Effector memory CD4-positive, alpha-beta T cell (primary cell): ENCODE measurements around the gene CNTLN.
"Not testable (repeated sequence)": the region's sequence is repeated elsewhere in the genome, so short reads cannot be mapped to it uniquely, and the experiment has no call there.

ENCODE experiments used
- DNase-seq, 3 donors: peaks; one replicate each; pipeline ENCODE4 v3.0.0-alpha.2; 2020
- H3K27ac ChIP-seq: 2 replicates; pipeline ENCODE4 v1.7.0; 2013; ENCODE audit warnings: mild to moderate bottlenecking, low read length, moderate library complexity; ENCODE audit not compliant: insufficient read depth, poor library complexity, severe bottlenecking
- H3K27me3 ChIP-seq: replicated peaks from 2 replicates; pipeline ENCODE4 v1.7.0; 2013; ENCODE audit warnings: mild to moderate bottlenecking, low read length; ENCODE audit not compliant: insufficient read depth, control insufficient read depth, poor library complexity, severe bottlenecking
- H3K36me3 ChIP-seq: 2 replicates; pipeline ENCODE4 v1.7.0; 2013; ENCODE audit warnings: mild to moderate bottlenecking, low read length, moderate library complexity; ENCODE audit not compliant: control insufficient read depth, insufficient read depth
- H3K4me1 ChIP-seq: 2 replicates; pipeline ENCODE4 v1.7.0; 2013; ENCODE audit warnings: low read length, mild to moderate bottlenecking; ENCODE audit not compliant: control insufficient read depth, insufficient read depth, poor library complexity, severe bottlenecking
- H3K4me3 ChIP-seq: 2 replicates; pipeline ENCODE4 v1.7.0; 2013; ENCODE audit warnings: low read length, low read depth, mild to moderate bottlenecking; ENCODE audit not compliant: insufficient read depth, poor library complexity, severe bottlenecking
- H3K9me3 ChIP-seq: 2 replicates; pipeline ENCODE4 v1.7.0; 2013; ENCODE audit warnings: mild to moderate bottlenecking, low read length, moderate library complexity; ENCODE audit not compliant: control insufficient read depth

Gene CNTLN

GRCh38 chr9:17171309-17172094 is 36.7 kb downstream of the CNTLN start:
- no peaks in the 10 kb centered on the region for H3K9me3 ChIP-seq
- H3K4me3 ChIP-seq, result no peak overlapping the region
- H3K27me3 ChIP-seq, result no peaks in the 10 kb centered on the region
- H3K27ac ChIP-seq, result no peak overlapping the region
- no peak for DNase-seq
- H3K4me1 ChIP-seq, result no peaks in the 10 kb centered on the region
- H3K36me3 ChIP-seq, result no peaks in the 10 kb centered on the region

- not testable (repeated sequence) for DNase-seq, H3K9me3 ChIP-seq, H3K27ac ChIP-seq, H3K4me1 ChIP-seq, H3K4me3 ChIP-seq, H3K36me3 ChIP-seq, H3K27me3 ChIP-seq
Observed at GRCh38 chr9:17177496-17177895, 42.7 kb downstream of the CNTLN start.

DNA sequence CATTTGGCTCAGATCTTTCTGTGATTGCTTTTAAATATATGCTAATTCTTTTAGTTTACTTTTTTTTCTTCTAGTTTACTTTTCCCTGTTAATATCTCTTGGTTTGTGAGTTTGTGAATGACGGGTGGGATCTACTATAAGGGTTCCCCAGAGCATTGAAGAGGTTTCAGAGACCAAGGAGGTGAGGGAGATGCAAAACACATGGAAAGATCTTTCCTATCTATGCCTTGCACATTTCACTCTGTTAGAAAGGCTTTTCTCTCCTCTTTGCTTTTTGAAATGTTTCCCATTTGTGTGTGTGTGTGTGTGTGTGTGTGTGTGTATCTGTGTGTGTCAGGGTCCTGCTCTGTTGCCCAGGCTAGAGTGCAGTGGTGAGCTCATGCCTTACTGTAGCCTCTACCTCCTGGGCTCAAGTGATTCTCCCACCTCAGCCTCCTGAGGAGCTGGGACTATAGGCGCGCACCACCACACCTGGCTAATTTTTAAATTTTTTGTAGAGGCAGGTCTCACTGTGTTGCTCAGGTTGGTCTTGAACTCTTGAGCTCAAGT is 50.7 kb downstream of the CNTLN start:
- no peaks in the 10 kb centered on the region for H3K27me3 ChIP-seq
- DNase-seq, result no peak
- no peak overlapping the region for H3K4me3 ChIP-seq
- H3K4me1 ChIP-seq, result no peaks in the 10 kb centered on the region
- no peak overlapping the region for H3K27ac ChIP-seq
- no peaks in the 10 kb centered on the region for H3K36me3 ChIP-seq
- no peaks in the 10 kb centered on the region for H3K9me3 ChIP-seq

- no peak overlapping the region for H3K27ac ChIP-seq
- no peaks in the 10 kb centered on the region for H3K9me3 ChIP-seq
- H3K27me3 ChIP-seq, result no peaks in the 10 kb centered on the region
- H3K4me1 ChIP-seq, result no peaks in the 10 kb centered on the region
- no peak for DNase-seq
- no peaks in the 10 kb centered on the region for H3K36me3 ChIP-seq
- no peak overlapping the region for H3K4me3 ChIP-seq
Observed at GRCh38 chr9:17191082-17191481, 56.2 kb downstream of the CNTLN start.

DNA sequence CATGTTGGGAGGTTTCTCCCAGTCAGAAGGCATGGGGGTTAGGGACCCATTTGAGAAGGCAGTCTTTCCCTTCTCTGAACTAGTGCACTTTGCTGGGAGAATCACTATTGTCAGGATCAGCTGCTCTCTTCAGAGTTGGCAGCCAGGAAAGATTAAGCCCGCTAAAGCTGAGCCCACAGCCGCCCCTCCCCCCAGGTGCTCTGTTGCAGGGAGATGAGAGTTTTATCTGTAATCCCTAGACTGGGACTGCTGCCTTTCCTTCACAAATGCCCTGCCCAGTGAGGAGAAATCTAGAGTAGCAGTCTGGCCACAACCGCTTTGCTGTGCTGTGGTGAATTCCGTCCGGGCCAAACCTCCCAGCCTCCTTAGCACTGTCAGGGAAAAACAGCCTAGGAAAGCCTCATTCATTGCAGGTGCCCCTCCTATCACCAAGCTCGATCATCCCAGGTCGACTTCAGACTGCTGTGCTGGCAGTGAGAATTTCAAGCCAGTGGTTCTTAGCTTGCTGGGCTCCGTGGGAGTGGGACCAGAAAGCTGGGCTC is 69.8 kb downstream of the CNTLN start:
- Histone ChIP-seq H3K27me3 (no peaks in the 10 kb centered on the region), H3K27ac (no peak overlapping the region), H3K9me3 (no peaks in the 10 kb centered on the region), H3K36me3 (no peaks in the 10 kb centered on the region), H3K4me3 (no peak overlapping the region), H3K4me1 (no peaks in the 10 kb centered on the region)
- no peak for DNase-seq

GRCh38 chr9:17216011-17216410 is 81.2 kb downstream of the CNTLN start:
- no peaks in the 10 kb centered on the region for H3K4me1 ChIP-seq
- H3K4me3 ChIP-seq, result no peak overlapping the region
- no peaks in the 10 kb centered on the region for H3K27me3 ChIP-seq
- H3K27ac ChIP-seq, result no peak overlapping the region
- DNase-seq, result no peak
- H3K36me3 ChIP-seq, result no peaks in the 10 kb centered on the region
- H3K9me3 ChIP-seq, result no peaks in the 10 kb centered on the region

GRCh38 chr9:17216646-17217045 is 81.8 kb downstream of the CNTLN start:
- Histone ChIP-seq H3K9me3 (no peaks in the 10 kb centered on the region), H3K27ac (no peak overlapping the region), H3K4me3 (no peak overlapping the region)

DNA sequence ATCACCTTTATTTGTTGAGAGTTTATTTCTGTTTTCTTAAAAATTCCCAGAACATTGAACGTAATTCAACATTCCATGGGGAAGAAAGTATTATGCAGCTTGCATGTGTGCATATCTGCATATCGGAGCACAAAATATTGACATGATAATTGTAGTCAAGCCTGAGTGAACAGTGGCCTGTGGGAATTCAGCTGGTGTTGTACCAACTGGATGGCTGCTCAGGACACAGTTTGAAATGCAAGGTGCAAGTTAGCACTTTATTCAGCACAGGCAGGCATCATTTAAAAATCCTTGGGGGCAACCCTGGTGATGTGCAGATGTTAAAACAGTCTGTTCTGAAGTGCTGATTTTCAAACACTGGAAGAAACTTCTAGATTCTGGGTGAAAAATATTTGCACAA is 82.4 kb downstream of the CNTLN start:
- Histone ChIP-seq H3K4me3 (no peak overlapping the region), H3K27ac (no peak overlapping the region), H3K9me3 (no peaks in the 10 kb centered on the region), H3K36me3 (no peaks in the 10 kb centered on the region), H3K27me3 (no peaks in the 10 kb centered on the region), H3K4me1 (no peaks in the 10 kb centered on the region)
- no peak for DNase-seq

More at GRCh38 chr9:17216646-17217045, 81.8 kb downstream of the CNTLN start:
- Histone ChIP-seq H3K36me3 (no peaks in the 10 kb centered on the region), H3K4me1 (no peaks in the 10 kb centered on the region), H3K27me3 (no peaks in the 10 kb centered on the region)
- no peak for DNase-seq

DNA sequence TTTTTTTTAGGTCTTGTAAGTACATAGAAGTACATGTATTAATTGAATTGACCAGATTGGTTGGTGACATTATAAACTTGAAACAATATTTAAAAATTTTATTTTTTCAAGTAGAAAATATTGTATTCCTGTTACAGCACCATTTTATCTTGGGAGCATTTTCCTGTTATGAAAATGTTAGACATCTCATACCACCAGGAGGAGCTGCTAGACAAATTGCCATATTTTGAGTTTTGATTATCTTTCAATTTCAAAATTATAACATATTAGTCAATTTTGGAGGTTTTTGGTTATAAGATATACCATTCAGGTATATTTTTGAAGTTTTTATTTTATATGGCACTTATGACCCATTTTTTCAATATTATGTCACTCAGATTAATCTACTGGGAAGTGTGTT is 84.4 kb downstream of the CNTLN start:
- no peaks in the 10 kb centered on the region for H3K36me3 ChIP-seq
- H3K4me3 ChIP-seq, result no peak overlapping the region
- H3K4me1 ChIP-seq, result no peaks in the 10 kb centered on the region
- no peaks in the 10 kb centered on the region for H3K9me3 ChIP-seq
- no peak overlapping the region for H3K27ac ChIP-seq
- H3K27me3 ChIP-seq, result no peaks in the 10 kb centered on the region
- no peak for DNase-seq

GRCh38 chr9:17222932-17223331 is 88.1 kb downstream of the CNTLN start:
- DNase-seq, result no peak
- H3K36me3 ChIP-seq, result no peaks in the 10 kb centered on the region
- H3K27me3 ChIP-seq, result no peaks in the 10 kb centered on the region
- no peak overlapping the region for H3K27ac ChIP-seq
- H3K4me1 ChIP-seq, result no peaks in the 10 kb centered on the region
- H3K9me3 ChIP-seq, result no peaks in the 10 kb centered on the region
- H3K4me3 ChIP-seq, result no peak overlapping the region
